GM19043 (cell line): Measurements from ENCODE around the gene MRPS27.
"Not testable (repeated sequence)": the region's sequence is repeated elsewhere in the genome, so short reads cannot be mapped to it uniquely, and the experiment has no call there.

Experiments
- ATAC-seq: cut with Tn5 transposase; IDR thresholded peaks from one replicate; pipeline ENCODE4 v1.9.1; 2021; ENCODE audit warnings: low read depth; ENCODE audit not compliant: unreplicated experiment

MRPS27 gene

DNA sequence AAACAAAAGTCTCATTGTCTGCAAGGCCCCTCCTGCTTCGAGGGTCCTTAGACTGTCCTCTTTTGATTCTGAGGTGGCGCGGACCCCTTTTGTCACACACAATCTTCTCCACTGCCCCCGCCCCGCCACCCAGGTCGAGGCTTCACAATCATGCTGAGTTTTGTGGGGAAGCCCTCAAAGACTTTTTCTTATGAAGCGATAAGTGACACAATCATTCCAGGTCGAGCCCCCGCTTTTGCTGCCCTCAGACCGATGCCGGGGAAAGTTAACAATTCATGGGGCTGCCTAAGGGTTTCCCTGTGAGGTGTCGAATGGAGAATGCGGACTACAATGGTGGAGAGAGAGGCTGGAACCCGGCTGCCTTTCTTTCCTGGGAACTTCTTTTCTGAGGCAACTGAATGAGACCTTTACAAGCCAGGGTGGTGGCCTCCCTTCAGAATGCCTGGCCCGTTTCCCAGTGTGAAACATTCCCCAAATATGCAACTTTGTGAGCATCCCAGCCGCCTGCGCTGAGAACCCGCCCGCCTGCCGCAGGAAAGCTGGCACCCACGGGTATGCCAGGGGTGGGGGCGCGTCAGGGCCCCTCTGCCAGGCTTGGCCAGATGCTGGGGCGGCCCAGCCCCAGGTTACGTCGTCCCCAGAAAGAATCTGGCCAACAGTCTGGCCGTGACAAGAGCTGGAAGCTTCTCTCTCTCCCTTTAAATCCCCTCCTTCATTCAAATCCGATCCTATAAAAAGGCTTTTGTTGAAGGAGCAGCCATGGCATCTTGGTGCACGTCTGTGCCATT, 140.8 kb downstream of the MRPS27 start:
- ATAC-seq = no peak

DNA sequence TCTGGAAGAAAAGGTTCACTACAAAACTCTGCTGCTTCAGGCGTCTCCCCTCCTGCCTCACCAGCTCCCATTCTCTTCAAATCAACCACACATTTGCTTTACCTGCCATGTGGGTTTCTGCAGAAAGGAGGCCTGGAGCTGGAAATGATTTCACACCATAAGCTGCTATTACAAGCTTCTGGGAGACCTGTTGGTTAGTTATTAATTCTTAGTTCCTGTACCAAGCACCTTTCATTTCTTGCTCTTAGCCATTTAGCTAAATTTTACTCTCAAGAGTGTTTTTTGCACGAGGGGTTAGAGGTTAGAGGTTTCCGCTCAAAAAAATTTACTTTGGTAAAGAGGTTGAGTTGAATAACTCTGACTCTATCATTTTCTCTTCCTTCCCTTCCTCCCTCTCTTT, 142.5 kb downstream of the MRPS27 start:
- peak; percentile 76 for ATAC-seq

DNA sequence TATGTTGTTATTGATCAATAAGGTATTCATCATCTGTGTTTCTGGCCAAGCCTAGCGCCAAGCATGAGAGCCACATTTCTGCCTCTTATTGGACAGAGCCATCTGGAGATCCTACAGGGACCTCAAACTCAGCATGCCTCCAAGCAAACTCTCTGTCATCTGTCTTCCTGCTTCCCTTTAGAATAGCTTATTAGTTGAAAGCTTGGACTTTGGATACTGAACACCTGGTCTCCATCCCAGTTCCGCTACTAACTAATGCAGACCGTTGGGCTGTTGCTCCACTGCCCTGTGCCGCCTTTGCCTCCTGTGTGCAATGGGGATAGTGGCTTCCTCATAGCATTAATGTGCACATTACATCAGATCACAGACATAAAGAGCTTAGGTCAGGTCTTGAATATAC, 147.3 kb downstream of the MRPS27 start:
- ATAC-seq = no peak

DNA sequence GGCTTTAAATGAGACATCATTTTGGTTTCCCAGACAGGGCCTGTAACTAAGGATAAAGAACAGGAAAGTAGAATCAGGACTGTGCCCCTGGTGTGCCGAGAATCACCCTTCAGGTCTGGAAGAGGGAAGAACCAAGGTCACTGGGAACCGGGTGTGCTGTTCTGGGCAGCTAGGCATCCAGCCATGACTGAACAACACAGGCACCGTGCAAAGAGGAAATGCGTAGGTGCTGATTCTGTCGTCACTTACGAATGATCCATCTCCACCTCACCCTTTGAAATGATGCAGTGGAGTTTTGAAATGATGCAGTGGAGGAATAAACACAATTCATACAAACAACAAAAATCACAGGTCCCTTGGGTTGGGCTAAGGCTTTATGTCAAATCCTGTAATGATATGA, 148.4 kb downstream of the MRPS27 start:
- no peak for ATAC-seq

DNA sequence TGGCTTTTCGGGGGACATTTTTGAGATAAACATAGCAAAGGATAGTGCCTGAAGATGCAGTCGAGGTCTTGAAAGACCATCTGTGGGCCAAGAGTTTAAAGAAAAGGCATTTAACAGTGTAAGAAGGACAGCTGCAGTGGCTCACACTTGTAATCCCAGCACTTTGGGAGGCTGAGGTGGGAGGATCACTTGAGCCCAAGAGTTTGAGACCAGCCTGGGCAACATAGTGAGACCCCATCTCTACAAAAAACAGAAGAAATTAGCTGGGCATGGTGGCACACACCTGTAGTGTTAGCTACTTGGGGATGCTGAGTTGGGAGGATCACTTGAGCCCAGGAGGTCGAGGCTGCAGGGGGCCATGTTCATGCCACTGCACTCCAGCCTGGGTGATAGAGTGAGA, 148.9 kb downstream of the MRPS27 start:
- not testable (repeated sequence) for ATAC-seq

DNA sequence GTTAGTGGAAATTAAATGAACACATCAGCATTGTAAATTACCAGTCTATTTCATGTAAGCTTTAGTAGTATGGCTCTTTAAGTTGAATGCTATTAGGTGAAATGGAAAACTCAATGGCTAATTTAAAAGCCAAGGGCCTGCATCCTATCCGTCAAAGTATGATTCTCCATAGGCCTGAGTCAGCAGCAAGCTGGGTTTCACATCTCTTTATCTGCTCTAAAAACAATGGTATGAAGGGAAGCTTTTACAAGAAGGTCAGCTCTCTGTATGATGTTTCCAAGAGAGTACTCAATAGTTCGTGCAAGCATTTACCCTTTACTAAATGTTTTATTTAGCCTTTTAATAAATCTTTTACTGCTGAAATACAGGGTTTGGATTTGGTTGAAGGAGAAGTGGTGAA, 149.9 kb downstream of the MRPS27 start:
- no peak for ATAC-seq
